Duodenal mucosa (tissue), 2 donors: Measurements from ENCODE around the gene CAMP.
"Not testable (repeated sequence)": the region's sequence is repeated elsewhere in the genome, so short reads cannot be mapped to it uniquely, and the experiment has no call there.

Experiments
- H3K27ac ChIP-seq: one replicate; pipeline ENCODE4 v1.7.0; 2013; ENCODE audit warnings: low read depth, low read length
- H3K27me3 ChIP-seq, 2 donors: one replicate each; pipeline ENCODE4 v1.7.0; 2013; ENCODE audit warnings: low read length in 2 of 2, control low read depth in 1 of 2; ENCODE audit not compliant: insufficient read depth in 2 of 2, control insufficient read depth in 1 of 2
- H3K36me3 ChIP-seq, 2 donors: one replicate each; pipeline ENCODE4 v1.7.0; 2013; ENCODE audit warnings: low read length in 2 of 2, control low read depth in 1 of 2; ENCODE audit not compliant: insufficient read depth in 2 of 2, control insufficient read depth in 1 of 2
- H3K4me1 ChIP-seq, 2 donors: one replicate each; pipeline ENCODE4 v1.7.0; 2013; ENCODE audit warnings: low read length in 2 of 2, control low read depth in 1 of 2; ENCODE audit not compliant: insufficient read depth in 2 of 2, control insufficient read depth in 1 of 2
- H3K4me3 ChIP-seq, 2 donors: one replicate each; pipeline ENCODE4 v1.7.0; 2013; ENCODE audit warnings: low read length in 2 of 2, low read depth in 1 of 2
- H3K9ac ChIP-seq, 2 donors: one replicate each; pipeline ENCODE4 v1.7.0; 2013; ENCODE audit warnings: low read length in 2 of 2, low read depth in 1 of 2
- H3K9me3 ChIP-seq, 2 donors: one replicate each; pipeline ENCODE4 v1.7.0; 2013; ENCODE audit warnings: low read length in 2 of 2, control low read depth in 1 of 2; ENCODE audit not compliant: control insufficient read depth in 1 of 2

Gene CAMP

DNA sequence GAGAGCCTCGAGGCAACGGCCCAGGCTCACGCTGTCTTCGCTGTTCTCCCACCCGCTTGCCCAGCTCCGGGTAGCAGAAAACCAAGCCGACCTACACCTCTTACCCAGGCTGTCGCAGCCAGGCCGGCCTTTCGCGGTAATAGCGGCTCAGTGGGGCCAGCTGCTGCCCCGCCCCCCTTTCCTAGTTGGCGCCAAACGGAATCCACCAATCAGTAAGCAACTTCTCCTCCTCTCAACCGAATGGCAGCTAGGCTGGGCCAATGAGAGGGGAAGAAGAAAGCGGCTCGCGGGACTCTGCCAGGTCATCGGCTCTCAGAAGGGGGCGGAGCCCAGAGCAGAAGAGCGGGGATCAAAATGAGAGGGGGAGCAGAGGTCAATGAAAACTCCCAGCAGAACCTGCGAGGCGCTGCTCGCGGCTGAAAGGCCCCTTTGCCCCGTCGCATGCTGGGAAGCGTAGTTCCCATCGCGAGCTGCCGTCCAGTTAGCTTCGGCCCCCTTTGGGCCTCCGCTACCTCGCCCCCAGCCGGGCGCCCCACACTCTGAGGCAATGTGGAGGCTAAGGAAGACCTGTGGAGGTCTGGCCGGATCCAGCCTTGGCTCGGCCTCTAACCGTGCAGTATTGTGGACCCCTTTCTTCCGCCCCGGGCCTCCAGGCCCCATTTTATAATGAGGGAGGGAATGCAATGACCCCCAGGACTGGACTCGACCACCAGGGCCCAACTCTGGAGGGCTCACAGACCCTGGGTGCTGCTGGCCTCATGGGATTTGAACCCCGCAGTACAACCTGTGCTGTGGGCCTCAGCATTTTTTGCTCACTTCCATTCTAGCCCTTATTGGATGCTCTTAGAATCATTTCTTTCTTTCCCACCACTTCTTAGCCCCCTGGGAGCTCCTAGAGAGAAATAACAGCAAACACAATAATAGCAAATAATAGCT lies 34.8 kb upstream of the CAMP start, which contains the start of gene CDC25A:
Gene CDC25A, minus strand, starts transcription at position 152 of the 936 bp plus-strand sequence. CDS start 470 bp downstream, outside the sequence.
- Histone ChIP-seq H3K9ac (peak within 1 kb of the TSS; percentile 52 to 66), H3K4me1 (peaks cover 24 to 25% of the 10 kb centered on the region in 2 donors), H3K9me3 (no peaks in the 10 kb centered on the region), H3K36me3 (no peaks in the 10 kb centered on the region), H3K27me3 (no peaks in the 10 kb centered on the region), H3K4me3 (peak within 1 kb of the TSS; percentile 69 to 91), H3K27ac (no peak within 1 kb of the TSS)

GRCh38 chr3:48189321-48189720 lies 34.0 kb upstream of the CAMP start:
- Histone ChIP-seq H3K4me1 (peaks cover 24 to 25% of the 10 kb centered on the region in 2 donors), H3K4me3 (no peak overlapping the region), H3K9ac (no peak overlapping the region), H3K27ac (no peak overlapping the region), H3K9me3 (no peaks in the 10 kb centered on the region), H3K36me3 (no peaks in the 10 kb centered on the region), H3K27me3 (no peaks in the 10 kb centered on the region)

DNA sequence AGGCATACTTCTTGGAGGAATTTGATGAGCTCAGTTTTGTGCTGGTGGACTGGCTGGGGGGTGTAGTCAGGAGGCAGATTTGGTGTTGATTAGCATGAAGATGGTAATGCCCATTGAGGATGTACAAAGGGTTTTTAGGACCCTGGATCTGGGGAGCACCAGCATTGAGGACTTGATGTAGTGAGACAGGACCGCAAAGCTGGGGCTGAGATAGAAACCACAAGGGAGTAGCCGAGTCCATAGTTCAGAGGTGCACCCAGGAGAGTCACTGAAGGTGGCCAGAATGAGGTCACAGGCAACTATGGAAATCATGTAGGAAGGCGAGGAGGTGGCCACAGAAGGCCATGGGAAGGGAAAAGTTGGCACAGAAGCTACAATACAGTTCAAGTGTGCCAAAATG lies 32.4 kb upstream of the CAMP start:
- H3K9ac ChIP-seq = no peak overlapping the region
- H3K9me3 ChIP-seq = no peaks in the 10 kb centered on the region
- H3K36me3 ChIP-seq = no peaks in the 10 kb centered on the region
- peaks cover 18 to 19% of the 10 kb centered on the region in 2 donors for H3K4me1 ChIP-seq
- no peak overlapping the region for H3K27ac ChIP-seq
- no peak overlapping the region for H3K4me3 ChIP-seq
- no peaks in the 10 kb centered on the region for H3K27me3 ChIP-seq

GRCh38 chr3:48194446-48195071 lies 28.7 kb upstream of the CAMP start:
- Histone ChIP-seq H3K27ac (no peak overlapping the region), H3K4me1 (peaks cover 0 to 5% of the 10 kb centered on the region in 2 donors), H3K4me3 (no peak overlapping the region), H3K27me3 (no peaks in the 10 kb centered on the region), H3K9me3 (no peaks in the 10 kb centered on the region), H3K36me3 (no peaks in the 10 kb centered on the region), H3K9ac (no peak overlapping the region)

DNA sequence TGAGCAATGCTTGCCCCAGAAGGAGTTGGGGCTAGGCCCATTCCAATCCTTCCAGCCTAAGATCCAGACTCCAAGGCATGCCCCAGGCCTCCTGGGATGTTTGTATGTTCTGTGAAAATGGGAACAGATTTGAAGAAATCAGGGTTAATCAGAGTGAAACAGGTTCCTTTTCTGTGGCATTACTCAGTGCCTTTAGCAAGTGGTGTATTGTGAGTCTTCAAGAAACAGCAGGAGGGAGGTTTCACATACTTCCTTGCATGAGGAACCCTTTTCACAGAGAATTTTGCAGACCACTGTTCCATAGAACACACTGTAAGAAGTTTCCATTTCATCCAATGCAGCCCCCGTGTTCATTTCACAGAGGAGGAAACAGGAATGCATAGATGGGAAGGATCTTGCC lies 26.7 kb upstream of the CAMP start:
- H3K9ac ChIP-seq = no peak overlapping the region
- no peaks in the 10 kb centered on the region for H3K36me3 ChIP-seq
- no peak overlapping the region for H3K4me3 ChIP-seq
- no peak overlapping the region for H3K27ac ChIP-seq
- no peaks in the 10 kb centered on the region for H3K27me3 ChIP-seq
- H3K4me1 ChIP-seq = no peaks in the 10 kb centered on the region
- H3K9me3 ChIP-seq = no peaks in the 10 kb centered on the region

- Histone ChIP-seq H3K36me3 (no peaks in the 10 kb centered on the region), H3K4me1 (no peaks in the 10 kb centered on the region), H3K9me3 (no peaks in the 10 kb centered on the region), H3K4me3 (no peak overlapping the region), H3K27me3 (no peaks in the 10 kb centered on the region), H3K27ac (no peak overlapping the region), H3K9ac (no peak overlapping the region)
Observed at GRCh38 chr3:48199117-48199516, 24.2 kb upstream of the CAMP start.

GRCh38 chr3:48202632-48203031 lies 20.7 kb upstream of the CAMP start:
- no peaks in the 10 kb centered on the region for H3K27me3 ChIP-seq

GRCh38 chr3:48208076-48208475 lies 15.2 kb upstream of the CAMP start:
- Histone ChIP-seq H3K9ac (no peak overlapping the region), H3K27ac (no peak overlapping the region), H3K36me3 (no peaks in the 10 kb centered on the region), H3K4me1 (no peaks in the 10 kb centered on the region), H3K9me3 (no peaks in the 10 kb centered on the region), H3K27me3 (no peaks in the 10 kb centered on the region), H3K4me3 (no peak overlapping the region)

More at GRCh38 chr3:48202632-48203031, 20.7 kb upstream of the CAMP start:
- no peak overlapping the region for H3K27ac ChIP-seq
- no peaks in the 10 kb centered on the region for H3K4me1 ChIP-seq
- H3K9me3 ChIP-seq = no peaks in the 10 kb centered on the region
- H3K9ac ChIP-seq = no peak overlapping the region
- no peaks in the 10 kb centered on the region for H3K36me3 ChIP-seq
- H3K4me3 ChIP-seq = no peak overlapping the region

GRCh38 chr3:48209445-48209844 lies 13.8 kb upstream of the CAMP start:
- no peak overlapping the region for H3K4me3 ChIP-seq
- H3K4me1 ChIP-seq = no peaks in the 10 kb centered on the region
- H3K27me3 ChIP-seq = no peaks in the 10 kb centered on the region
- H3K36me3 ChIP-seq = no peaks in the 10 kb centered on the region
- H3K9me3 ChIP-seq = no peaks in the 10 kb centered on the region
- H3K27ac ChIP-seq = no peak overlapping the region
- H3K9ac ChIP-seq = no peak overlapping the region

DNA sequence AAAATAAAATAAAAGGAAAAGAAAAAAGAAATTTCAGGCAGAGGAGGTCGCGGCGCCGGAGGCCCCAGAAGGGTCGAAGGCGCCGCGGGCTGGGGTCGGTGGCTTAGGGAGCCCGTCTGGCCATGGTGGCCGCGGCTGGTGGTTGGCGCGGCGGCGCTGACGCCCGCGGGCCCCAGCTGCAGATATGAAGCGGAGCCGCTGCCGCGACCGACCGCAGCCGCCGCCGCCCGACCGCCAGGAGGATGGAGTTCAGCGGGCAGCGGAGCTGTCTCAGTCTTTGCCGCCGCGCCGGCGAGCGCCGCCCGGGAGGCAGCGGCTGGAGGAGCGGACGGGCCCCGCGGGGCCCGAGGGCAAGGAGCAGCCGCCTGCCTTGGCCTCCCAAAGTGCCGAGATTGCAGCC lies 12.8 kb upstream of the CAMP start:
- H3K36me3 ChIP-seq, H3K9me3 ChIP-seq, H3K4me1 ChIP-seq, H3K9ac ChIP-seq, H3K4me3 ChIP-seq, H3K27ac ChIP-seq, H3K27me3 ChIP-seq: not testable (repeated sequence)
